ENCODE measurements around the gene OARD1.

The OARD1 gene

DNA sequence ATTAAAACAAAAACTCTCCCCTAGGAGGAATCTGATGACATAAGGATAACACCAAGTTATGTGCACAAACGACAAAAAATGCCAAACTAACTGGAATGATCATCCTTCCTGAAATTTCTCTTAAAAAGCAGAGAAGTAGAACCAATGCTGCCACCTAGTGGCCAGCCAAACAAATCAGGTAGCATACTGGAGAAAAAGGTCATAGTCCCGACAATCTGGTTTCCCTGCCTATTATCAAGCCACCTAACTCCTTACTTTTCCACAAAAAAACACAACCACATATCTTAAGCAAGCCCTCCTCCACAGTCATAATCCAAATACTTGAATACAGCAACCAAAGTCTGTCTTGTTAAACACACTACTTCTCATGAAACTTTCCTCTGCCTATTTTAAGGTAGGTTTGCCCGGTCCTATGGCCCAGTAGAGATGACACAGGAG, 5.3 kb downstream of the OARD1 start:
- peak; percentile 89 for DNase-seq (ENCODE audit: low read depth)
- H3K4me3 ChIP-seq (replicated peaks; ENCODE audit: low read depth, low read length) = no peak overlapping the region
- TF ChIP-seq, protein P1, sequence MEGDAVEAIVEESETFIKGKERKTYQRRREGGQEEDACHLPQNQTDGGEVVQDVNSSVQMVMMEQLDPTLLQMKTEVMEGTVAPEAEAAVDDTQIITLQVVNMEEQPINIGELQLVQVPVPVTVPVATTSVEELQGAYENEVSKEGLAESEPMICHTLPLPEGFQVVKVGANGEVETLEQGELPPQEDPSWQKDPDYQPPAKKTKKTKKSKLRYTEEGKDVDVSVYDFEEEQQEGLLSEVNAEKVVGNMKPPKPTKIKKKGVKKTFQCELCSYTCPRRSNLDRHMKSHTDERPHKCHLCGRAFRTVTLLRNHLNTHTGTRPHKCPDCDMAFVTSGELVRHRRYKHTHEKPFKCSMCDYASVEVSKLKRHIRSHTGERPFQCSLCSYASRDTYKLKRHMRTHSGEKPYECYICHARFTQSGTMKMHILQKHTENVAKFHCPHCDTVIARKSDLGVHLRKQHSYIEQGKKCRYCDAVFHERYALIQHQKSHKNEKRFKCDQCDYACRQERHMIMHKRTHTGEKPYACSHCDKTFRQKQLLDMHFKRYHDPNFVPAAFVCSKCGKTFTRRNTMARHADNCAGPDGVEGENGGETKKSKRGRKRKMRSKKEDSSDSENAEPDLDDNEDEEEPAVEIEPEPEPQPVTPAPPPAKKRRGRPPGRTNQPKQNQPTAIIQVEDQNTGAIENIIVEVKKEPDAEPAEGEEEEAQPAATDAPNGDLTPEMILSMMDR (IDR thresholded peaks at IDR 0.05; ENCODE audit: low read length, missing control alignments) = peak; percentile 81

DNA sequence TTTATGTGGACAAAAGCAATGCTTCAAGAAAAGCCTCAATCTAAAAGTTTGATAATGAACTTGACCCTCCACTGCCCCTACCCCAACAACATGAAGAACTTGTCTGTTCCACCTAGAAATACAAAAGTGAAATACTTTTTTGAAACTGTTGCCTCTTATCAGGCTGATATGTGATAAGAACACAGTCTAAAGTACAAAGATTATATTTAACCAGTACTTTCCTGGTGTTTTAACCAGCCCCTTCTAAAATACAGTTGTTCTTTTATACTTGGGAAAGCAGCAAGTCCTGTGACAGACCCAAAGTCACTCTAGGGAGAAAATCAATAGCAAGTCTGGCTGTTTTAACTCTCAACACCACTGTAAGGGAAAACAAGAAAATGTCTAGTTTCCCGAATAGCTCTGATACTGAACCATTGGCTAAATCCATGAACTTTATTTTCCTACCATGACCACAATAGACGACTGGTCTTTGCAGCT, 6.6 kb downstream of the OARD1 start:
- TF ChIP-seq, protein P1 (IDR thresholded peaks at IDR 0.05; ENCODE audit: low read length, missing control alignments) = no peak
- no peak for DNase-seq (ENCODE audit: low read depth)

DNA sequence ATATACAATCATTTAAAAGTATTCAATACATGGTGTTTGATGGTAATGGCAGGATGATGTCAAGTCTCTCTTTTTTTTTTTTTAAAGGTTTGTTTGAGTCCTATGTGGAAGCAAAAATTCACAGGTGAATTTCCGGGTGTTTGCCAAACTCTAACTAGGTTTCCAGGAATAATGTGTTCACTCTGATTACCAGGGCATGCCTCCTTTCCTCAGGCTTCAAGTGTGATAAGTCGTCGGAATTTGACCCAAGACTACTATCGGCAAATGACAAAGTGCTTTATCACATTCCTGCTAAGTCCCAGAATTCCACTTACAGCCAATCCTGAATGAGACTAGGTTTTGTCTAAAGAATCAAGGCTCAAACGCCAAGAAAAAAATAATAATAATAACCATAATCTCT, 7.3 kb downstream of the OARD1 start:
- no peak overlapping the region for H3K4me3 ChIP-seq (replicated peaks; ENCODE audit: low read depth, low read length)
- TF ChIP-seq, protein P1 (IDR thresholded peaks at IDR 0.05; ENCODE audit: low read length, missing control alignments) = no peak
- no peak for DNase-seq (ENCODE audit: low read depth)

More for the DNA sequence above, 6.6 kb downstream of the OARD1 start:
- no peak overlapping the region for H3K4me3 ChIP-seq (replicated peaks; ENCODE audit: low read depth, low read length)

DNA sequence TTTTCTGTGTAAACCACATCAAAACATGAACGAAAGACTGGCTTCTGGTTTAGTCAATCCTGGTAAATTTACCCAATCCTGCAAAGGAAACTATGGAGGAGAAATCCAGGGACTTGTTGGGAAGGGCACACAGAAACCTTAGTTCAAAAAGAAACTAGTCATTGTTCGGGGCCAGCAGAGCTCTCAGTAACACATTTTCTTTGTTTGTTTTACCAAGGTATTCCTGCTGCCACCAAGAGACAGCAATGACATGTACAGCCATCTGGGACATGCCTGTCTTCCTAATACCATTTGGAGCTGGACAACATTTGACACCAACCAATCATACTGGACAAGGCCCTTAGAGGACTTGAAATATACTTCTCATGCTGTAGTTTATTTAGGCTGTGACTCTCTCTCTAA, 8.3 kb downstream of the OARD1 start:
- H3K4me3 ChIP-seq (replicated peaks; ENCODE audit: low read depth, low read length) = no peak overlapping the region
- TF ChIP-seq, protein P1 (IDR thresholded peaks at IDR 0.05; ENCODE audit: low read length, missing control alignments) = no peak
- DNase-seq (ENCODE audit: low read depth) = no peak

DNA sequence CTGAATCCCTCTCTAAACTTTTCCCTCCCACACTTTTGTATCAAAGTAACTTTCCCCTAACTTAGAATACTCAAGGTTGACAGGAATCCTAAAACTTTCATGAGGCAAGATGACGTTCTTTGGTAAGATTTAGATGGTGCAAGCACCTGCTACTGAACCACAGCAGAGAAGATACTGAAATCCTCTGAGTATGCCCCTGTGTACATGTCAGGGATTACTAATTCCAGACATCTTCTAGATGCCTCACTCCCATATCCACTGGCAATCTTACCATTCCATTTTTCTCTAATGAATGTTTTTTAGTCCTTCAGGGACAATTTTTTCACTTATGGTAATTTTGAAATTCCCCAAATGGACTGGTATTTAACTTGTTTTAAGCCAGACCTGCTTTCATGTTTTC, 10.1 kb downstream of the OARD1 start:
- DNase-seq (ENCODE audit: low read depth) = no peak
- TF ChIP-seq, protein P1 (IDR thresholded peaks at IDR 0.05; ENCODE audit: low read length, missing control alignments) = no peak
- no peak overlapping the region for H3K4me3 ChIP-seq (replicated peaks; ENCODE audit: low read depth, low read length)

DNA sequence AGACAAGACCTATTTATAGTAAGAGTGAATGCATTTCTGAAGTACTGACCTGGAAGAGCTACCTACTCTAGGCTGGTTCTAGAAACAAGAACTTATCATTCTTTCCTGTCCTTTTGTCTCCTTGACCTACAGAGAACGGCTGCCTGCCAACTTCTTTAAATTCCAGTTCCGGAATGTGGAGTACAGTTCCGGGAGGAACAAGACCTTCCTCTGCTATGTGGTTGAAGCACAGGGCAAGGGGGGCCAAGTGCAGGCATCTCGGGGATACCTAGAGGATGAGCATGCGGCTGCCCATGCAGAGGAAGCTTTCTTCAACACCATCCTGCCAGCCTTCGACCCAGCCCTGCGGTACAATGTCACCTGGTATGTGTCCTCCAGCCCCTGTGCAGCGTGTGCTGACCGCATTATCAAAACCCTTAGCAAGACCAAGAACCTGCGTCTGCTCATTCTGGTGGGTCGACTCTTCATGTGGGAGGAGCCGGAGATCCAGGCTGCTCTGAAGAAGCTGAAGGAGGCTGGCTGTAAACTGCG, 10.9 kb downstream of the OARD1 start:
- no peak for DNase-seq (ENCODE audit: low read depth)
- no peak overlapping the region for H3K4me3 ChIP-seq (replicated peaks; ENCODE audit: low read depth, low read length)
- TF ChIP-seq, protein P1 (IDR thresholded peaks at IDR 0.05; ENCODE audit: low read length, missing control alignments) = no peak

DNA sequence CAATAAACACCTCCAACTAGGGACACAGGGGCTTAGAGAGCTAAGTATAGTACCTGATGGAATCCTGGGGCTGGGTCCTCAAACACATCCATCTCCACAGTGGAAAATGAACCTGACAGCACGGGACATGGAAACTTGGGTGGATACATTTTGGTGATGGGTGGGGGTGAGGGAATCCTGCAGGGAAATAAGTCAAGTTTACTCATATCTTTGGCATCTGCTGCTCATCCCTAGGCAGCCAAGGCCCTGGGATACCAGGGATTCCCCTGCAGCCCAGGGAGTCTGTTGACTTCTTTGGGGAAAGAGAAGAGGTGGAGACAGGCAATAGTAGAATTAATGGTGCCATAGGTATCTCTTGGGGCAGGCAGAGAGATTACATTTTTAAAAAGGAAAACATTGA, 12.6 kb downstream of the OARD1 start:
- no peak overlapping the region for H3K4me3 ChIP-seq (replicated peaks; ENCODE audit: low read depth, low read length)
- TF ChIP-seq, protein P1 (IDR thresholded peaks at IDR 0.05; ENCODE audit: low read length, missing control alignments) = no peak
- DNase-seq (ENCODE audit: low read depth) = no peak
